GM21515 (cell line): ENCODE results near the gene HDAC7.

ENCODE experiments used
- ATAC-seq: cut with Tn5 transposase; IDR thresholded peaks from one replicate; pipeline ENCODE4 v1.9.1; 2021; ENCODE audit not compliant: unreplicated experiment

HDAC7 gene

GRCh38 chr12:47735649-47736048 is 84.1 kb downstream of the HDAC7 start:
- ATAC-seq, result no peak

DNA sequence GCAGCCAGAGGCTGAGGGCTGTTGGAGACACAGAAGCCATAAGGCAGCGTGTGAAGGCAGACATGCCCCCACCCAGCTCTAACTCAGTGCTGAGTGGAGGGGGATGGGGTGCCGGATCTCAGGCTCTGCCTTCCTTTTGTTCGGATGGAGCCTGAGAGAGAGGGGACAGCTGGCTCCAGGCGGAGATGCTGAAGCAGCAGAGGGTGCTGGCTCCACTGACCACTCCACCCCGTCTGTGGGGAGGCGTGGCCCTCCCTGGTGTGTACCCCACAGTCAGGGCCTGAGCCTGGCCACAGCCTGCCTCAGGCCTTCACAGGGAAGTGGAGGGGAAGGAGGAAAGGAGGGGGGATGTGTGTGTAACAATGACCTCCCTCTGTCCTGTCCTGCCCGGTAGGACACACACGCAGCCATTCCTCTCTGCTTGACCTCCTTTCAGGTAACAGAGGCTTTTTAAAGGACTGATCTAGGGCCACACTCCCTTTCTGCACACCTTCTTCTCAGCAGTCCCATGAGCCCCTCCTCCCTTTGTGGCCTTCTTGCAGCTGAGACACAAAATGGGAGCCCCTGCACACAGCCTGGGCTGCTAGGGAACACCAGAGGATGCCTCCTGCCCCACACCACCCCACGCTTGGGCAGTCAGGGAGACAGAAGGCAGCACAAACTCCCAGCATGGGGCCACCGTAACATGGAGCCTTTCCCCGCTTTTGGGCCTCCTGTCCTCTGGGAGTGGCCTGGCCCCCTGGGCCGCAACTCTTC is 84.8 kb downstream of the HDAC7 start:
- no peak for ATAC-seq

DNA sequence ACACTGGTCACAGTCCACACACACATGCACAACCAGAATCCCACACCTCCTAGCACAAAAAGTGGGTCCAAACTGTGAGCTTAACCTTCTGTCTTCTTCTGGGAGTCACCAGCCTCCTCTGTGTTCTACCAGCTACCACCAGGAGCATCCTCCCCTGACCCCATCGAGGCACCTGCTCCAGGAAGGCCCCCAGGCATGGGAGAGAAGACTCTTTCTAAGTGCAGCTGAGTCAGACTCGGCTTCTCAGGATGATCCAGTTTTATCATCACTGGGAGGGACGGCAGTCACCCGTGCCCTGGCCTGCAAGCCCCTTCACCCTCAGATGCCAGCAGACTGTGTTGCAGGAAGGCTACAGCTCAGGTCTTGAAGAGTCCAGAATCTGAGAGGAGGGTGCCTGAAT is 86.6 kb downstream of the HDAC7 start:
- no peak for ATAC-seq
